Measurements from ENCODE around the gene RBPMS2.

RBPMS2 gene

DNA sequence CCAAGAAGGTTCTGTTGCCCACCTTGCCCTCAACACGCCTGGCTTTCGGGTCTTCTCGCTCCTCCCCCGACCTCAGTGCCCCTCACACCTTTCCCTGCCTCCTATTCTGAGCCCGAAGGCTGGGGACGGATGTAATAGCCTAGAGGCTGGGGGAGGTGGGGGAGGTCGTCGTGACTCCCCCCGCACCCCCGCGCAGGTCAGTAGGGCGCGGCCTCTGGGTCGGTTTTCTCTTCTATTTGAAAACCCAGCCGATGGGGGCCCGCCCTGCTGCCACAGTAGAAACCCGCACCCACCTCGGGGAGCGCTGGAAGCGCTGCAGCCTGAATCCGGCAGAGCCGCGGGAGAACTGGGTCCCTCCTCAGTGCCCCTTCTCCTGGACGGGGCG lies 1.0 kb upstream of the RBPMS2 start:
- no peak for TF ChIP-seq KLF1 (tag by site-specific recombination; IDR thresholded peaks at IDR 0.05)
- TF ChIP-seq ZNF426 (tag by site-specific recombination; IDR thresholded peaks at IDR 0.05), result no peak
- no peak for TF ChIP-seq ZNF660 (tag by site-specific recombination; IDR thresholded peaks at IDR 0.05)
- no peak for TF ChIP-seq ZNF791 (tag by site-specific recombination; IDR thresholded peaks at IDR 0.05)
- TF ChIP-seq ZNF223 (tag by site-specific recombination; IDR thresholded peaks at IDR 0.05), result no peak
- TF ChIP-seq YY2 (tag by site-specific recombination; IDR thresholded peaks at IDR 0.05), result no peak
- no peak for TF ChIP-seq OSR2 (tag by site-specific recombination; IDR thresholded peaks at IDR 0.05)
- TF ChIP-seq, protein P1, sequence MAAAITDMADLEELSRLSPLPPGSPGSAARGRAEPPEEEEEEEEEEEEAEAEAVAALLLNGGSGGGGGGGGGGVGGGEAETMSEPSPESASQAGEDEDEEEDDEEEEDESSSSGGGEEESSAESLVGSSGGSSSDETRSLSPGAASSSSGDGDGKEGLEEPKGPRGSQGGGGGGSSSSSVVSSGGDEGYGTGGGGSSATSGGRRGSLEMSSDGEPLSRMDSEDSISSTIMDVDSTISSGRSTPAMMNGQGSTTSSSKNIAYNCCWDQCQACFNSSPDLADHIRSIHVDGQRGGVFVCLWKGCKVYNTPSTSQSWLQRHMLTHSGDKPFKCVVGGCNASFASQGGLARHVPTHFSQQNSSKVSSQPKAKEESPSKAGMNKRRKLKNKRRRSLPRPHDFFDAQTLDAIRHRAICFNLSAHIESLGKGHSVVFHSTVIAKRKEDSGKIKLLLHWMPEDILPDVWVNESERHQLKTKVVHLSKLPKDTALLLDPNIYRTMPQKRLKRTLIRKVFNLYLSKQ (tag by site-specific recombination; IDR thresholded peaks at IDR 0.05; ENCODE audit: borderline replicate concordance), result no peak
- no peak for TF ChIP-seq ZNF677 (tag by site-specific recombination; IDR thresholded peaks at IDR 0.05)
- TF ChIP-seq GFI1B (tag by site-specific recombination; IDR thresholded peaks at IDR 0.05), result no peak
- Histone ChIP-seq H3K9me3 (ENCODE audit: control insufficient read depth, insufficient read depth, low read depth, low read length) (no peaks in the 10 kb centered on the region), H3K4me1 (ENCODE audit: control insufficient read depth, insufficient read depth, low read length) (no peaks in the 10 kb centered on the region), H3K36me3 (ENCODE audit: control insufficient read depth in 2 of 2, insufficient read depth in 1 of 2, low read length in 2 of 2) (no peaks in the 10 kb centered on the region), H3K27ac (ENCODE audit: extremely low read depth, low read depth, low read length) (no peak overlapping the region), H3K4me3 (ENCODE audit: low read depth, low read length) (peak overlapping the region; percentile 42)
- CTCF ChIA-PET, result no interaction called here
- POLR2A ChIA-PET, result no interaction called here

DNA sequence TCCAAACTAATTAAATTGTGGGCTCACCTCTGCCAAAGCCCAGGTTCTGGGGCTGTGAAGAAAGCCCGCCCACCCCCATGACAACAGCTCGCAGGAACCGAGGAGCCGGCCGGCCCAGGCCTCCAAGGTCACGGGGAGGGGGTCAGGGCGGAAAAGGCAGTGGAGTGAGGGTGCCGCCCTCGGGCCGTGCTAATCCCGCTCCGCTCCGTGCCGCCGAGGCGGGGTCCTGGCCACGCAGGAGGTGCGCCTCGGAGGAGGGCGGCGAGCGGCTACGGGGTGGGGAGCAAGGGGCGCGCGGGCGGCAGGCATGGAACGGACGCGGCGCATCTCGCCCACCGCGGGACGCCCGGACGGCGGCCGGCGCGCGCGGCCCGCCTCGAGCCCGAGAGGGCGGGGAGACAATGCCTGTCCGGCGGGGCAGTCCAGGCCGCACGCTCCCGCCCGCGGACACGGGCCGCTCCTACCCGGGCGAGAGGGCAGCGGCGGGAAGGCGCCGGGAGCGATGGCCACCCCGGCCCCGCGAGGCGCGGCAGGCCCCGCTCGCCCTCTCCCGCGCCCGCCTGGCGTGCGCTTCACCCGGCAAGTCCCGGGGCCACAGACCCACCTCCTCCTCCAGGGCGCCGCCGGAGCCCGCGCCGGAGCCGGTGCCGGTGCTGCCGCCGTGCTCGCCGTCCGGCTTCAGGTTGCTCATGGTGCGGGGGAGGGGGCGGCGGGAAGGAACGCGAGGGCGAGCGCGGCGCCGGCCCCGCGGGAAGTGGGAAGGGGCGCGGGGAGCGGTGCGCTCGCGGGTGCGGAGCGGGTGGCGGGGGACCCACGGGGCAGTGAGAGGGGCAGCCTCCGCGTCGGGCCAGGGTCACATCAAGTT lies 528 bp downstream of the RBPMS2 start:
- Histone ChIP-seq H3K4me3 (ENCODE audit: low read depth, low read length) (peak overlapping the region; percentile 51), H3K9me3 (ENCODE audit: control insufficient read depth, insufficient read depth, low read depth, low read length) (no peaks in the 10 kb centered on the region), H3K27ac (ENCODE audit: extremely low read depth, low read depth, low read length) (peak overlapping the region; percentile 62; the same call in 1 of the 2 replicates), H3K36me3 (ENCODE audit: control insufficient read depth in 2 of 2, insufficient read depth in 1 of 2, low read length in 2 of 2) (no peaks in the 10 kb centered on the region), H3K4me1 (ENCODE audit: control insufficient read depth, insufficient read depth, low read length) (no peaks in the 10 kb centered on the region)
- TF ChIP-seq, protein P2, sequence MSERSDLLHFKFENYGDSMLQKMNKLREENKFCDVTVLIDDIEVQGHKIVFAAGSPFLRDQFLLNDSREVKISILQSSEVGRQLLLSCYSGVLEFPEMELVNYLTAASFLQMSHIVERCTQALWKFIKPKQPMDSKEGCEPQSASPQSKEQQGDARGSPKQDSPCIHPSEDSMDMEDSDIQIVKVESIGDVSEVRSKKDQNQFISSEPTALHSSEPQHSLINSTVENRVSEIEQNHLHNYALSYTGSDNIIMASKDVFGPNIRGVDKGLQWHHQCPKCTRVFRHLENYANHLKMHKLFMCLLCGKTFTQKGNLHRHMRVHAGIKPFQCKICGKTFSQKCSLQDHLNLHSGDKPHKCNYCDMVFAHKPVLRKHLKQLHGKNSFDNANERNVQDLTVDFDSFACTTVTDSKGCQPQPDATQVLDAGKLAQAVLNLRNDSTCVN (tag by site-specific recombination; optimal IDR thresholded peaks at IDR 0.05), result peak; percentile 31
- TF ChIP-seq, protein P3, sequence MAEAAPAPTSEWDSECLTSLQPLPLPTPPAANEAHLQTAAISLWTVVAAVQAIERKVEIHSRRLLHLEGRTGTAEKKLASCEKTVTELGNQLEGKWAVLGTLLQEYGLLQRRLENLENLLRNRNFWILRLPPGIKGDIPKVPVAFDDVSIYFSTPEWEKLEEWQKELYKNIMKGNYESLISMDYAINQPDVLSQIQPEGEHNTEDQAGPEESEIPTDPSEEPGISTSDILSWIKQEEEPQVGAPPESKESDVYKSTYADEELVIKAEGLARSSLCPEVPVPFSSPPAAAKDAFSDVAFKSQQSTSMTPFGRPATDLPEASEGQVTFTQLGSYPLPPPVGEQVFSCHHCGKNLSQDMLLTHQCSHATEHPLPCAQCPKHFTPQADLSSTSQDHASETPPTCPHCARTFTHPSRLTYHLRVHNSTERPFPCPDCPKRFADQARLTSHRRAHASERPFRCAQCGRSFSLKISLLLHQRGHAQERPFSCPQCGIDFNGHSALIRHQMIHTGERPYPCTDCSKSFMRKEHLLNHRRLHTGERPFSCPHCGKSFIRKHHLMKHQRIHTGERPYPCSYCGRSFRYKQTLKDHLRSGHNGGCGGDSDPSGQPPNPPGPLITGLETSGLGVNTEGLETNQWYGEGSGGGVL (tag by site-specific recombination; IDR thresholded peaks at IDR 0.05), result peak; percentile 10; the same call in 1 of the 2 replicates
- TF ChIP-seq ZNF473 (tag by site-specific recombination; IDR thresholded peaks at IDR 0.05) (no peak), ZNF335 (tag by site-specific recombination; conservative IDR thresholded peaks at IDR 0.05) (0 out of 2 replicates have a peak, but pooled peaks have one; percentile 10), ZNF510 (tag by site-specific recombination; IDR thresholded peaks at IDR 0.05; ENCODE audit: insufficient replicate concordance) (no peak), ZNF214 (tag by site-specific recombination; IDR thresholded peaks at IDR 0.05; ENCODE audit: borderline replicate concordance) (no peak), ZBTB20 (tag by site-specific recombination; IDR thresholded peaks at IDR 0.05) (0 out of 2 replicates have a peak, but pooled peaks have one; percentile 0), ZNF24 (tag by site-specific recombination; IDR thresholded peaks at IDR 0.05) (no peak), ZFHX2 (tag by site-specific recombination; conservative IDR thresholded peaks at IDR 0.05) (peak; percentile 62), ZNF747 (tag by site-specific recombination; IDR thresholded peaks at IDR 0.05) (no peak)
- ChIA-PET CTCF (interaction anchor here (1.2 kb wide), 1 partner anchor 35 kb away, joined by 4 read pairs; no protein-coding TSS in a partner anchor), POLR2A (no interaction called here)
